GM12873 (cell line): ENCODE data around the gene GPR78.

Experiments
- TF ChIP-seq, protein P1 (sequence below): IDR thresholded peaks from 2 replicates; pipeline ENCODE4 v1.5.1; 2012; ENCODE audit warnings: low read depth, mild to moderate bottlenecking, moderate library complexity, low read length, control low read depth; ENCODE audit not compliant: insufficient read depth; ENCODE audit errors: missing control alignments

Gene GPR78

DNA sequence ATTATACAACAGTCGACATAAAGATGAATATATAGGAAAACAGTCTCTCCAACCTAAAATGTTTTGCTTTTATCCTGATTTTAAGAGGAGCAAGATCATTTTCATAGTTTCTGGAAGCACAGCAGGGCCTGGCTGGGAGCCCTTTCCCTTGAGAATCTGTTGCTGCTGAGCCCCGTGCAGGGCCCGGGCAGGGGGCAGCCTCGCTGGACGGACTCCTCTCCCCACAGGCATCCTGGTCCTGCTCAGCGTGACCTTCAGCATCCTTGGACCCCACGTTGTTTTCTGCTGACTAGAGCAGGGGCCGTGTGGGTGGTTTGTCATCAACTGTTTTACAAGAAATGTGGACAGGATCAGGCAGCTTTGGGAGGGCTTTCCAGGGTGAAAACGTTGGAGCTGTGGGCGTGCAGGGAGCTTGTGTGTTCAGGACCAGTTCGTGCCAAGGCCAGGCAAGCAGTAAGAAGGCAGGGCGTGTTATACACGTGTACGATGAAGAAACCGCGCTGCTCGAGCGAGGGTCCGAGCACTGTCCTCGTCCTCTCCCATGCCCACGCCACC lies 37.4 kb downstream of the GPR78 start:
- TF ChIP-seq, protein P1, sequence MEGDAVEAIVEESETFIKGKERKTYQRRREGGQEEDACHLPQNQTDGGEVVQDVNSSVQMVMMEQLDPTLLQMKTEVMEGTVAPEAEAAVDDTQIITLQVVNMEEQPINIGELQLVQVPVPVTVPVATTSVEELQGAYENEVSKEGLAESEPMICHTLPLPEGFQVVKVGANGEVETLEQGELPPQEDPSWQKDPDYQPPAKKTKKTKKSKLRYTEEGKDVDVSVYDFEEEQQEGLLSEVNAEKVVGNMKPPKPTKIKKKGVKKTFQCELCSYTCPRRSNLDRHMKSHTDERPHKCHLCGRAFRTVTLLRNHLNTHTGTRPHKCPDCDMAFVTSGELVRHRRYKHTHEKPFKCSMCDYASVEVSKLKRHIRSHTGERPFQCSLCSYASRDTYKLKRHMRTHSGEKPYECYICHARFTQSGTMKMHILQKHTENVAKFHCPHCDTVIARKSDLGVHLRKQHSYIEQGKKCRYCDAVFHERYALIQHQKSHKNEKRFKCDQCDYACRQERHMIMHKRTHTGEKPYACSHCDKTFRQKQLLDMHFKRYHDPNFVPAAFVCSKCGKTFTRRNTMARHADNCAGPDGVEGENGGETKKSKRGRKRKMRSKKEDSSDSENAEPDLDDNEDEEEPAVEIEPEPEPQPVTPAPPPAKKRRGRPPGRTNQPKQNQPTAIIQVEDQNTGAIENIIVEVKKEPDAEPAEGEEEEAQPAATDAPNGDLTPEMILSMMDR: no peak

DNA sequence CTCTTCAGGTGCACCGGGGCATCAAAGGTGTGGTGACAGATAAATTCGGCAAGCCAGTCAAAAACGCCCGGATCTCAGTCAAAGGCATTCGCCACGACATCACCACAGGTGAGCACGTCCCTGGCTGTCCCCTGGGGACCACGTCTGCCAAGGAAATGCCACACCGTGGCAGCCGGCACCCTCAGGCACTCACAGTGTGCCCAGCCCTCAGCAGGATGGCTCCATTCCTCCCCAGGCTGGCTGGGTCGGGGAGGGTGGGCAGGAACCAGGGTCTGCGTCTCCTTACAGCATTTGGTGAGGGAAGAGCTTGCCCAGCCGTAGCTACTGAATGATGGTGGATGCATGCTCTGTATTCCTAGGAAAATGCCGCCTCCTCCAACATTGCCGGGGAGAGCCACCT lies 38.2 kb downstream of the GPR78 start:
- TF ChIP-seq, protein P1: no peak

DNA sequence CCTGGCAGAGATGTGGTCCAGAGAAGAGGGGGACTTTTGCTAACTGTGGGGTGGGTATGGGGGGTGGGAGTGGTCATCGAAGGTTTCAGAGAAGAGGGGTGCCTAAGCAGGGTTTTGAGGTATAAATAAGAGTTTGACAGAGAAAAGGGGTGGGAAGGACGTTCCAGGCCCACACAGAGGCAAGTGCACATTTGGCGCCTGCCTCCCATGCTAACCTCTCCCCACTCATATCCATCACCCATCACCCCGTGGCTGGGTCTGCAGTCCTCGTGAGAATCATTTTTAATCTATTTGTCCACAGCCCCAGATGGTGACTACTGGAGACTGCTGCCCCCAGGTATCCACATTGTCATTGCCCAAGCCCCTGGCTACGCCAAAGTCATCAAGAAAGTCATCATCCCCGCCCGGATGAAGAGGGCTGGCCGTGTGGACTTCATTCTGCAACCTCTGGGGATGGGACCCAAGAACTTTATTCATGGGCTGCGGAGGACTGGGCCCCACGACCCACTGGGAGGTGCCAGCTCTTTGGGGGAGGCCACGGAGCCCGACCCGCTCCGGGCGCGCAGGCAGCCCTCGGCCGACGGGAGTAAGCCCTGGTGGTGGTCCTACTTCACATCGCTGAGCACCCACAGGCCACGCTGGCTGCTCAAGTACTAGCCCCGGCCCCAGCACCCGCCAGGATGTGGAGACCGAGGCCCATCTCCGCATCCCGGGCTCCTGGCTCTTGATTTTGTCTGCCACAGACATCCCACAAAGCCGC lies 38.9 kb downstream of the GPR78 start:
- TF ChIP-seq, protein P1: no peak
